Measurements from ENCODE around the gene TRIM33. TPM values are rescaled to one million over a fixed set of nuclear protein-coding genes. Genes with fewer than 3 reads are reported as not detected.

The TRIM33 gene
- total RNA-seq, 1 experiment from 2014 or later = 28.7 TPM

- Histone ChIP-seq H3K36me3 (ENCODE audit: control insufficient read depth, insufficient read depth, low read length) (no peaks in the 10 kb centered on the region), H3K9me3 (no peaks in the 10 kb centered on the region), H3K27me3 (replicated peaks; ENCODE audit: control insufficient read depth, insufficient read depth, low read length) (no peaks in the 10 kb centered on the region), H3K4me1 (peaks cover 28% of the 10 kb centered on the region), H3K4me3 (ENCODE audit: low read depth, low read length) (no peak overlapping the region)
- Mint-ChIP-seq H3K4me1 (ENCODE audit: low read depth, unreplicated experiment) (peaks cover 31% of the 10 kb centered on the region), H3K4me3 (ENCODE audit: unreplicated experiment) (no peak overlapping the region), H3K27ac (ENCODE audit: unreplicated experiment) (peak overlapping the region; percentile 65), H3K27me3 (ENCODE audit: insufficient read depth, unreplicated experiment) (no peaks in the 10 kb centered on the region), H3K9me3 (ENCODE audit: unreplicated experiment) (peaks cover 2% of the 10 kb centered on the region), H3K36me3 (ENCODE audit: insufficient read depth, unreplicated experiment) (peaks cover 4% of the 10 kb centered on the region)
- DNase-seq = no peak
- no TSS peak for BruUV-seq (replicated peaks)
- POLR2A ChIA-PET = no interaction called here
- no peak for TF ChIP-seq CTCF (IDR thresholded peaks at IDR 0.05; ENCODE audit: insufficient read depth in 1 of 2, low read depth in 1 of 2, low read length in 1 of 2, severe bottlenecking in 1 of 2, unreplicated experiment in 1 of 2)
- intact Hi-C loops (cut with micrococcal nuclease; ENCODE audit: unreplicated experiment) = loop anchor here (5.0 kb wide), 1 partner anchor 39 kb away; no protein-coding TSS in a partner anchor
- CTCF ChIA-PET = no interaction called here
Observed at GRCh38 chr1:114468047-114468446, 43.0 kb downstream of the TRIM33 start.

- POLR2A ChIA-PET = interaction anchor here (0.6 kb wide), 1 partner anchor 122 kb away, joined by 3 read pairs; no protein-coding TSS in a partner anchor
- H3K27ac Mint-ChIP-seq (ENCODE audit: unreplicated experiment) = peak overlapping the region; percentile 65
- H3K9me3 ChIP-seq = no peaks in the 10 kb centered on the region
- no peaks in the 10 kb centered on the region for H3K27me3 ChIP-seq (replicated peaks; ENCODE audit: control insufficient read depth, insufficient read depth, low read length)
- H3K9me3 Mint-ChIP-seq (ENCODE audit: unreplicated experiment) = no peaks in the 10 kb centered on the region
- H3K4me3 ChIP-seq (ENCODE audit: low read depth, low read length) = no peak overlapping the region
- H3K4me1 ChIP-seq = peaks cover 28% of the 10 kb centered on the region
- H3K4me3 Mint-ChIP-seq (ENCODE audit: unreplicated experiment) = no peak overlapping the region
- TF ChIP-seq CTCF (IDR thresholded peaks at IDR 0.05; ENCODE audit: insufficient read depth in 1 of 2, low read depth in 1 of 2, low read length in 1 of 2, severe bottlenecking in 1 of 2, unreplicated experiment in 1 of 2) = no peak
- CTCF ChIA-PET = no interaction called here
- no peak for DNase-seq
- H3K4me1 Mint-ChIP-seq (ENCODE audit: low read depth, unreplicated experiment) = peaks cover 30% of the 10 kb centered on the region
- H3K36me3 Mint-ChIP-seq (ENCODE audit: insufficient read depth, unreplicated experiment) = peaks cover 4% of the 10 kb centered on the region
- no peaks in the 10 kb centered on the region for H3K36me3 ChIP-seq (ENCODE audit: control insufficient read depth, insufficient read depth, low read length)
- intact Hi-C loops (cut with micrococcal nuclease; ENCODE audit: unreplicated experiment) = loop anchor here (5.0 kb wide), 1 partner anchor 40 kb away; no protein-coding TSS in a partner anchor
- no TSS peak for BruUV-seq (replicated peaks)
- H3K27me3 Mint-ChIP-seq (ENCODE audit: insufficient read depth, unreplicated experiment) = no peaks in the 10 kb centered on the region
Observed at GRCh38 chr1:114467491-114467890, 43.5 kb downstream of the TRIM33 start.

GRCh38 chr1:114466334-114467014 is 44.5 kb downstream of the TRIM33 start:
- TF ChIP-seq CTCF (IDR thresholded peaks at IDR 0.05; ENCODE audit: insufficient read depth in 1 of 2, low read depth in 1 of 2, low read length in 1 of 2, severe bottlenecking in 1 of 2, unreplicated experiment in 1 of 2) = peak in 1 of 2 experiments; percentile 9
- BruUV-seq (replicated peaks) = no TSS peak
- CTCF ChIA-PET = interaction anchor here (0.7 kb wide), 1 partner anchor 11 kb away, joined by 3 read pairs; no protein-coding TSS in a partner anchor
- H3K4me1 ChIP-seq = peaks cover 28% of the 10 kb centered on the region
- peak; percentile 64 to 80 for DNase-seq
- Mint-ChIP-seq H3K4me3 (ENCODE audit: unreplicated experiment) (peak overlapping the region; percentile 24), H3K4me1 (ENCODE audit: low read depth, unreplicated experiment) (peaks cover 30% of the 10 kb centered on the region), H3K9me3 (ENCODE audit: unreplicated experiment) (no peaks in the 10 kb centered on the region), H3K27ac (ENCODE audit: unreplicated experiment) (peak overlapping the region; percentile 67), H3K27me3 (ENCODE audit: insufficient read depth, unreplicated experiment) (no peaks in the 10 kb centered on the region), H3K36me3 (ENCODE audit: insufficient read depth, unreplicated experiment) (peaks cover 4% of the 10 kb centered on the region)
- no peaks in the 10 kb centered on the region for H3K27me3 ChIP-seq (replicated peaks; ENCODE audit: control insufficient read depth, insufficient read depth, low read length)
- intact Hi-C loops (cut with micrococcal nuclease; ENCODE audit: unreplicated experiment) = loop anchor here (1.0 to 5.0 kb wide), 2 partner anchors 13 to 41 kb away; no protein-coding TSS in a partner anchor
- no peaks in the 10 kb centered on the region for H3K9me3 ChIP-seq
- POLR2A ChIA-PET = interaction anchor here (0.5 kb wide), 1 partner anchor 22 kb away, joined by 5 read pairs; no protein-coding TSS in a partner anchor
- no peaks in the 10 kb centered on the region for H3K36me3 ChIP-seq (ENCODE audit: control insufficient read depth, insufficient read depth, low read length)
- no peak overlapping the region for H3K4me3 ChIP-seq (ENCODE audit: low read depth, low read length)
